Kidney (tissue), 22 donors: Measurements from ENCODE around the gene GPR4. TPM values are rescaled to one million over a fixed set of nuclear protein-coding genes. Genes with fewer than 3 reads are reported as not detected.

Source experiments
- DNase-seq, 5 donors: peaks; one replicate each; pipeline ENCODE4 v3.0.0-alpha.2; 2013 to 2020
- FAIRE-seq: peaks from 2 replicates; lab custom pipeline; 2012; peaks lifted over from hg19 to GRCh38; lab: Jason Lieb, UNC
- H3K27ac ChIP-seq, 2 donors: one replicate each; pipeline ENCODE4 v1.7.0; 2013; ENCODE audit warnings: low read depth in 2 of 2, low read length in 2 of 2, inconsistent platforms in 1 of 2
- H3K27me3 ChIP-seq: one replicate; pipeline ENCODE4 v1.7.1; 2013; ENCODE audit warnings: low read length, inconsistent platforms; ENCODE audit not compliant: control insufficient read depth, insufficient read depth
- H3K36me3 ChIP-seq, 3 donors: one replicate each; pipeline versions ENCODE4 v1.7.0 to v1.7.1; 2013; ENCODE audit warnings: low read length in 3 of 3, control low read depth in 1 of 3, inconsistent platforms in 1 of 3; ENCODE audit not compliant: insufficient read depth in 3 of 3, control insufficient read depth in 2 of 3
- H3K4me1 ChIP-seq, 3 donors: one replicate each; pipeline versions ENCODE4 v1.7.0 to v1.7.1; 2013; ENCODE audit warnings: low read length in 3 of 3, inconsistent platforms in 1 of 3, low read depth in 1 of 3; ENCODE audit not compliant: control insufficient read depth in 2 of 3, insufficient read depth in 2 of 3
- H3K4me3 ChIP-seq, 3 donors: one replicate each; pipeline versions ENCODE4 v1.7.0 to v1.8.1; 2013; ENCODE audit warnings: low read length in 3 of 3, control low read depth in 1 of 3, inconsistent platforms in 1 of 3
- H3K9ac ChIP-seq, 3 donors: one replicate each; pipeline versions ENCODE4 v1.7.0 to v1.7.1; 2013; ENCODE audit warnings: low read length in 3 of 3, control low read depth in 1 of 3, inconsistent platforms in 1 of 3
- H3K9me3 ChIP-seq, 3 donors: one replicate each; pipeline versions ENCODE4 v1.7.0 to v1.7.1; 2013; ENCODE audit warnings: low read length in 3 of 3, control low read depth in 1 of 3, inconsistent platforms in 1 of 3; ENCODE audit not compliant: control insufficient read depth in 2 of 3, insufficient read depth in 1 of 3
- CTCF ChIP-seq: IDR thresholded peaks from 3 replicates; pipeline ENCODE4 v1.5.1; 2012; ENCODE audit warnings: mild to moderate bottlenecking, moderate library complexity, borderline replicate concordance; ENCODE audit not compliant: insufficient read depth; ENCODE audit errors: extremely low read depth
- intact Hi-C: fragments of 100-400 bp; cut with DNase I; formaldehyde crosslinking; loops from one replicate; pipeline ENCODE4 v1.11.1; 2022
- long read RNA-seq, 10 donors: library from polyadenylated mRNA in 1 of 10; unstranded in 1 of 10; transcript quantifications; one replicate each; pipeline ENCODE4 v2.0.0 and lab custom pipeline, GENCODE V29; 2021 to 2026
- polyA plus RNA-seq: library from polyadenylated mRNA; stranded (reverse); fragments of 350-450 nt; fragmentation: Illumina TruSeq; extraction: RNeasy Lipid Tissue Mini Kit (QIAGEN cat#74804); gene quantifications from one replicate; pipeline ENCODE4 v1.2.3, GENCODE V29; 2014; ENCODE audit warnings: low read depth, low replicate concordance; ENCODE audit not compliant: insufficient read depth
- total RNA-seq: library from RNA; stranded (reverse); fragmentation: NEBNext Ultra II Directional; extraction: Animal tissue kit (Norgen Biotek cat#: 25700); gene quantifications from one replicate; pipeline ENCODE4 v1.2.1, GENCODE V29; 2021
- donor health status: control.
- donor health status: control.
- donor health status: control.
- donor health status: control.
- donor health status: control.
- donor health status: DM: yes; HTN: yes; CAD: no.
- donor health status: Normal renal cell carcinoma (clear cell type).

The GPR4 gene
- total RNA-seq (9.7 TPM), polyA plus RNA-seq (6.8 TPM)
- long read RNA-seq, donor 1, transcript GPR4-201 (2 exons, 3,048 nt) = major isoform, 5 of 5 reads
- long read RNA-seq, donor 1, partial matches to known transcripts = 0 of 5 reads
- long read RNA-seq, donor 1, other reads (novel, unspliced or antisense) = 0 of 5 reads
- long read RNA-seq, donor 2, partial matches to known transcripts = 0 of 2 reads
- long read RNA-seq, donor 2, other reads (novel, unspliced or antisense) = 0 of 2 reads
- long read RNA-seq, donor 3, partial matches to known transcripts = 0 of 1 reads
- long read RNA-seq, donor 3, other reads (novel, unspliced or antisense) = 0 of 1 reads
- long read RNA-seq, donor 4 = 0 reads
- long read RNA-seq, donor 5 = 0 reads
- long read RNA-seq, donor 6 = 0 reads
- long read RNA-seq, donor 7, partial matches to known transcripts = 0 of 4 reads
- long read RNA-seq, donor 7, other reads (novel, unspliced or antisense) = 3 of 4 reads
- long read RNA-seq, donor 8, partial matches to known transcripts = 0 of 1 reads
- long read RNA-seq, donor 8, other reads (novel, unspliced or antisense) = 0 of 1 reads
- long read RNA-seq, donor 9 = 0 reads
- long read RNA-seq, donor 10, partial matches to known transcripts = 0 of 2 reads
- long read RNA-seq, donor 10, other reads (novel, unspliced or antisense) = 0 of 2 reads

- Histone ChIP-seq H3K36me3 (no peaks in the 10 kb centered on the region), H3K9me3 (no peaks in the 10 kb centered on the region), H3K4me1 (peaks cover 0 to 12% (median 8%) of the 10 kb centered on the region in 3 donors), H3K27ac (peak within 1 kb of the TSS; percentile 60 to 74), H3K9ac (peak within 1 kb of the TSS in 2 of 3 donors; percentile 2 to 85), H3K27me3 (peaks cover 33% of the 10 kb centered on the region), H3K4me3 (peak within 1 kb of the TSS; percentile 44 to 77 (median 45))
- no peak for TF ChIP-seq CTCF
- FAIRE-seq = no peak
- intact Hi-C loops = no loop called here
- DNase-seq = peak in 4 of 5 donors; percentile 32 to 85 (median 49)
Observed at GRCh38 chr19:45601524-45602374, at the start of gene GPR4. GPR4 (minus strand) TSS chr19:45602212; CDS start chr19:45591866, 10,346 bp downstream.

GRCh38 chr19:45650722-45651121 is 48.7 kb upstream of the GPR4 start:
- no peak for DNase-seq
- Histone ChIP-seq H3K27ac (no peak overlapping the region), H3K36me3 (no peaks in the 10 kb centered on the region), H3K4me3 (no peak overlapping the region), H3K4me1 (no peaks in the 10 kb centered on the region), H3K27me3 (no peaks in the 10 kb centered on the region), H3K9ac (no peak overlapping the region), H3K9me3 (no peaks in the 10 kb centered on the region)
- FAIRE-seq = no peak
- no peak for TF ChIP-seq CTCF
- intact Hi-C loops = no loop called here

- FAIRE-seq (no peak), DNase-seq (no peak)
- Histone ChIP-seq H3K36me3 (no peaks in the 10 kb centered on the region), H3K9me3 (no peaks in the 10 kb centered on the region), H3K4me1 (peaks cover 0 to 11% (median 5%) of the 10 kb centered on the region in 3 donors), H3K27ac (no peak overlapping the region), H3K9ac (no peak overlapping the region), H3K4me3 (no peak overlapping the region), H3K27me3 (peaks cover 3% of the 10 kb centered on the region)
- intact Hi-C loops = no loop called here
- no peak for TF ChIP-seq CTCF
Observed at GRCh38 chr19:45646345-45646698, 44.3 kb upstream of the GPR4 start.
